H1 (cell line): ENCODE results near the gene POLDIP2. TPM values are rescaled to one million over a fixed set of nuclear protein-coding genes. Genes with fewer than 3 reads are reported as not detected.

Experiments
- GABPA ChIP-seq: IDR thresholded peaks from 2 replicates; pipeline ENCODE4 v1.6.1; 2011; ENCODE audit warnings: mild to moderate bottlenecking, low read length, moderate library complexity, borderline replicate concordance; ENCODE audit not compliant: insufficient read depth
- GTF2F1 ChIP-seq: IDR thresholded peaks from 2 replicates; pipeline ENCODE4 v1.6.1; 2012; ENCODE audit warnings: low read depth, low read length, improper control_type of control experiment, borderline replicate concordance
- RXRA ChIP-seq: IDR thresholded peaks from 2 replicates; pipeline ENCODE4 v1.6.1; 2011; ENCODE audit warnings: low read depth, mild to moderate bottlenecking, low read length, moderate library complexity; ENCODE audit not compliant: insufficient read depth
- polyA plus RNA-seq, 7 experiments: library from polyadenylated mRNA; depleted of rRNA in 3 of 7; stranded (reverse) in 5 of 7; unstranded in 2 of 7; fragments of >200 nt in 5 of 7; fragments of 200-250 nt in 2 of 7; gene quantifications; 1 replicate in 5 of 7; 2 replicates in 1 of 7; 4 replicates in 1 of 7; pipeline versions ENCODE4 v1.2.1 to v1.2.3, GENCODE V29; 2011 to 2013; ENCODE audit warnings: missing spikeins in 2 of 7, mixed read lengths in 2 of 7
- total RNA-seq: library from RNA; stranded (reverse); fragmentation: NEBNext Ultra II Directional; extraction: Animal tissue kit (Norgen Biotek cat#: 25700); gene quantifications from 2 replicates; pipeline ENCODE4 v1.2.1, GENCODE V29; 2021
- TF ChIP-seq, protein P1 (sequence below): IDR thresholded peaks from 2 replicates; pipeline ENCODE4 v1.6.1; 2012; ENCODE audit warnings: low read length, inconsistent platforms

POLDIP2 gene
- total and polyA plus RNA-seq, 2 of the 8 experiments (the other 6 are each of a cell fraction or from before 2014, with no cell fraction given): 74.0 to 76.1 TPM

DNA sequence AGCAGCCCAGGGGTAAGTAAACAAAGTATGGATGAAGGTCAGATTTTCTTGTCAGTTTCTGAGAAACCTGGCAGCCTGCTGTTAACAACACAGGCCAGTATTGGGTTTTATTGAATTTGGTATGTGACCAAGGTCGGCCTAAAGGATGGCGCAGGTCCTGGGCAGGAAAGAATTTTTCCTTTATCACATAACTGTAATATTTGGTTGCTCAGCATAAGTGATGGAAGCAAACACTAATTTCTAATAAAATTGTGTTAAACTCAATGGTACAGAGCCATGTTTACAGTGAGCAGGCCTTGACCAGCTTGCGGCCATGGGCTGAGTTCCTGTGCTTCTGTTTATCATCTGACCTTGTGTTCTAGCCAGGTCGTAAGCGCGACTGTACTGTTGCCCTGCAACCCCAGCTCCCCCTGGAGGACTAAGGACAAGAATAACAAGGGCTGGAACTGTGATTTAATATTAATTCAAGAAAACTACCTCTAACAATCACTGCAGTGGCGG lies 10.5 kb downstream of the POLDIP2 start (continued):
- TF ChIP-seq RXRA (no peak), GTF2F1 (no peak), GABPA (no peak)
- TF ChIP-seq, protein P1, sequence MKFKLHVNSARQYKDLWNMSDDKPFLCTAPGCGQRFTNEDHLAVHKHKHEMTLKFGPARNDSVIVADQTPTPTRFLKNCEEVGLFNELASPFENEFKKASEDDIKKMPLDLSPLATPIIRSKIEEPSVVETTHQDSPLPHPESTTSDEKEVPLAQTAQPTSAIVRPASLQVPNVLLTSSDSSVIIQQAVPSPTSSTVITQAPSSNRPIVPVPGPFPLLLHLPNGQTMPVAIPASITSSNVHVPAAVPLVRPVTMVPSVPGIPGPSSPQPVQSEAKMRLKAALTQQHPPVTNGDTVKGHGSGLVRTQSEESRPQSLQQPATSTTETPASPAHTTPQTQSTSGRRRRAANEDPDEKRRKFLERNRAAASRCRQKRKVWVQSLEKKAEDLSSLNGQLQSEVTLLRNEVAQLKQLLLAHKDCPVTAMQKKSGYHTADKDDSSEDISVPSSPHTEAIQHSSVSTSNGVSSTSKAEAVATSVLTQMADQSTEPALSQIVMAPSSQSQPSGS: no peak
